Endothelial cell of umbilical vein (primary cell): ENCODE measurements around the gene TREM2. TPM values are rescaled to one million over a fixed set of nuclear protein-coding genes. Genes with fewer than 3 reads are reported as not detected.
"Not testable (repeated sequence)": the region's sequence is repeated elsewhere in the genome, so short reads cannot be mapped to it uniquely, and the experiment has no call there.

Experiments
- BruUV-seq: library from RNA; stranded (reverse); fragments of 400-500 nt; replicated peaks from 2 replicates; lab custom pipeline; 2021; lab: Mats Ljungman, UMichigan
- CTCF ChIA-PET: fragments of 300-600, 350-600 bp; sonication (Branson Sonifier 250); formaldehyde crosslinking; loops from one replicate; lab custom pipeline; 2021; ENCODE audit warnings: antibody characterized with exemption, inconsistent platforms; lab: Charles Lee
- POLR2A ChIA-PET: fragments of 300-600, 350-600 bp; sonication (Branson Sonifier 250); formaldehyde crosslinking; loops from one replicate; lab custom pipeline; 2021; ENCODE audit warnings: antibody characterized with exemption, inconsistent platforms; lab: Charles Lee
- DNase-seq: peaks from one replicate; pipeline ENCODE4 v3.0.0-alpha.2; 2011; ENCODE audit warnings: low read depth, low spot score
- FAIRE-seq: peaks from 2 replicates; lab custom pipeline; 2011; peaks lifted over from hg19 to GRCh38; lab: Jason Lieb, UNC
- H2AFZ ChIP-seq: 2 replicates; pipeline ENCODE4 v1.6.0; 2012; ENCODE audit warnings: low read depth, low read length, control low read depth, inconsistent platforms
- H3K27ac ChIP-seq: 2 replicates; pipeline ENCODE4 v1.5.1; 2011; ENCODE audit warnings: low read depth, mild to moderate bottlenecking, control low read depth, low read length, moderate library complexity; ENCODE audit not compliant: insufficient read depth
- H3K27me3 ChIP-seq, 2 experiments: 2 replicates each; pipeline versions ENCODE4 v1.6.0 to v1.6.1; 2011; ENCODE audit warnings: low read length in 2 of 2, mixed read lengths in 1 of 2; ENCODE audit not compliant: control insufficient read depth in 2 of 2, insufficient read depth in 2 of 2
- H3K36me3 ChIP-seq, 2 experiments: 2 replicates in 1 of 2; 3 replicates in 1 of 2; pipeline ENCODE4 v1.5.1; 2011; ENCODE audit warnings: low read length in 2 of 2, mild to moderate bottlenecking in 1 of 2, moderate library complexity in 1 of 2; ENCODE audit not compliant: control insufficient read depth in 2 of 2, insufficient read depth in 2 of 2; ENCODE audit errors: extremely low read depth in 1 of 2
- H3K4me1 ChIP-seq: 3 replicates; pipeline ENCODE4 v1.5.1; 2011; ENCODE audit warnings: mild to moderate bottlenecking, low read length; ENCODE audit not compliant: control insufficient read depth, insufficient read depth; ENCODE audit errors: extremely low read depth
- H3K4me2 ChIP-seq: 2 replicates; pipeline ENCODE4 v1.6.1; 2011; ENCODE audit warnings: low read length, control low read depth, mixed read lengths; ENCODE audit not compliant: insufficient read depth
- H3K4me3 ChIP-seq, 3 experiments: fragments of 200-600 bp in 1 of 3; sonication (generic), shearing (Covaris generic) in 1 of 3; replicated peaks in 1 of 3; 2 replicates each; pipeline ENCODE4 v1.5.1; 2011 to 2016; ENCODE audit warnings: control low read depth in 3 of 3, low read length in 3 of 3, mild to moderate bottlenecking in 2 of 3, inconsistent platforms in 1 of 3, low read depth in 1 of 3, moderate library complexity in 1 of 3; ENCODE audit not compliant: insufficient read depth in 1 of 3
- H3K79me2 ChIP-seq: 2 replicates; pipeline ENCODE4 v1.6.0; 2012; ENCODE audit warnings: low read length, inconsistent platforms; ENCODE audit not compliant: control insufficient read depth, insufficient read depth
- H3K9ac ChIP-seq: replicated peaks from 2 replicates; pipeline ENCODE3; 2011; ENCODE audit warnings: low read length, control low read depth; ENCODE audit not compliant: insufficient read depth; ENCODE audit errors: extremely low read depth
- H3K9me1 ChIP-seq: replicated peaks from 3 replicates; pipeline ENCODE4 v1.6.0; 2011; ENCODE audit warnings: mild to moderate bottlenecking, low read length; ENCODE audit not compliant: control insufficient read depth, insufficient read depth; ENCODE audit errors: extremely low read depth
- H3K9me3 ChIP-seq: replicated peaks from 2 replicates; pipeline ENCODE4 v1.5.1; 2012; ENCODE audit warnings: low read length, inconsistent platforms; ENCODE audit not compliant: control insufficient read depth, insufficient read depth
- H4K20me1 ChIP-seq: replicated peaks from 2 replicates; pipeline ENCODE3; 2011; ENCODE audit warnings: mild to moderate bottlenecking, low read length; ENCODE audit not compliant: control insufficient read depth, insufficient read depth; ENCODE audit errors: extremely low read depth
- EZH2 ChIP-seq: IDR thresholded peaks from 2 replicates; pipeline ENCODE4 v1.6.1; 2012; ENCODE audit warnings: borderline replicate concordance, low read depth, mild to moderate bottlenecking, moderate library complexity, low read length, inconsistent platforms; ENCODE audit not compliant: severe bottlenecking
- FOS ChIP-seq: IDR thresholded peaks from 2 replicates; pipeline ENCODE4 v1.6.1; 2011; ENCODE audit warnings: mild to moderate bottlenecking, low read length, moderate library complexity, borderline replicate concordance; ENCODE audit not compliant: insufficient read depth
- GATA2 ChIP-seq: IDR thresholded peaks from 2 replicates; pipeline ENCODE4 v1.7.0; 2011; ENCODE audit warnings: low read depth, mild to moderate bottlenecking, moderate library complexity, mixed read lengths, low read length; ENCODE audit not compliant: insufficient read length, insufficient read depth
- JUN ChIP-seq: IDR thresholded peaks from 2 replicates; pipeline ENCODE4 v1.6.1; 2011; ENCODE audit warnings: borderline replicate concordance, low read depth; ENCODE audit not compliant: insufficient read length, insufficient read depth
- MAX ChIP-seq: IDR thresholded peaks from 2 replicates; pipeline ENCODE4 v1.6.1; 2011; ENCODE audit not compliant: insufficient read depth, insufficient read length
- MYC ChIP-seq: IDR thresholded peaks from one replicate; pipeline ENCODE4 v1.6.1; 2011; ENCODE audit warnings: mild to moderate bottlenecking, low read depth, low read length
- POLR2A ChIP-seq: IDR thresholded peaks from 2 replicates; pipeline ENCODE4 v1.6.1; 2012; ENCODE audit warnings: low read depth, mild to moderate bottlenecking, control low read depth, low read length
- POLR2AphosphoS5 ChIP-seq: IDR thresholded peaks from 2 replicates; pipeline ENCODE4 v1.6.1; 2012; ENCODE audit warnings: low read depth, mild to moderate bottlenecking, control low read depth, low read length, moderate library complexity; ENCODE audit not compliant: insufficient read depth
- dilution Hi-C: fragments of 300-500 bp; cut with MboI; formaldehyde crosslinking; loops from one replicate; pipeline ENCODE4 v1.15.0; 2019; ENCODE audit warnings: low sequenced_read_pairs; ENCODE audit not compliant: extremely low pct_ligation_motif_present
- intact Hi-C: fragments of 100-400 bp; cut with micrococcal nuclease; formaldehyde crosslinking; loops from one replicate; pipeline ENCODE4 v1.10.0; 2022
- polyA plus RNA-seq, 4 experiments: library from polyadenylated mRNA; depleted of rRNA in 3 of 4; stranded (reverse) in 3 of 4; unstranded in 1 of 4; fragments of >200 nt; gene quantifications; 2 replicates each; pipeline versions ENCODE4 v1.2.1 to v1.2.3, GENCODE V29; 2011 to 2012; ENCODE audit warnings: missing spikeins in 1 of 4
- total RNA-seq: library from RNA; stranded (reverse); gene quantifications from 2 replicates; pipeline ENCODE4 v1.2.3, GENCODE V29; 2021
- TF ChIP-seq, protein P1 (sequence below), 2 donors: IDR thresholded peaks; 1 replicate in 1 of 2; 2 replicates in 1 of 2; pipeline ENCODE4 v1.5.1; 2011; ENCODE audit warnings: low read length in 2 of 2, mild to moderate bottlenecking in 2 of 2, moderate library complexity in 2 of 2, control low read depth in 1 of 2, inconsistent platforms in 1 of 2, low read depth in 1 of 2; ENCODE audit not compliant: insufficient read depth in 1 of 2; ENCODE audit errors: extremely low read depth in 1 of 2

Gene TREM2
- total and polyA plus RNA-seq, 2 donors (not counting 3 experiments of a cell fraction or from before 2014, with no cell fraction given), result not detected

DNA sequence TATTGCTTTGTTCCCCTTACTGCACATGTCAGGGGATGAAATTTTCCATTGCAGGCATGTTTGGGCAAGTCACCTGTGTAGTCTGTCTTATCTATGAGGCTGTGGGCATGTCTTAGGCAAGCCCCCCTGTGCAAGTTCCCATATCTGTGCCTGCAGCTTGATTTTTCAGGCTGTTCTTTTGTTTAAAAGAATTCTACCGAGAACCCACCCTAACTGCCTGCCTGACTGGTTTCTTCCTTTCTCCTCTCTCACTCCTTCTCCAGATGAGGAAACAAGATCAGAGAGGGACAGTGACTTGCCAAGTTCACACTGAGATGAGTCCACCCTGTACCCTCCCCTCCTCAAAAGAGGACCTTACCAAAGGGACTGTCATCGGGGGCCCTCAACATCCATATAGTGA lies 27.1 kb upstream of the TREM2 start:
- ChIA-PET CTCF (interaction anchor here (2.7 kb wide), 1 partner anchor 8 kb away, joined by 23 read pairs; no protein-coding TSS in a partner anchor), POLR2A (no interaction called here)
- Histone ChIP-seq H3K9ac (no peak overlapping the region), H3K9me1 (no peaks in the 10 kb centered on the region), H3K4me3 (no peak overlapping the region), H3K79me2 (no peaks in the 10 kb centered on the region), H2AFZ (no peak overlapping the region), H3K27me3 (no peaks in the 10 kb centered on the region), H4K20me1 (no peaks in the 10 kb centered on the region), H3K4me2 (no peak overlapping the region), H3K4me1 (no peaks in the 10 kb centered on the region), H3K9me3 (no peaks in the 10 kb centered on the region), H3K27ac (no peak overlapping the region), H3K36me3 (no peaks in the 10 kb centered on the region)
- BruUV-seq, result no TSS peak
- dilution Hi-C loops (no loop called here), intact Hi-C loops (loop anchor here (2.0 kb wide), 1 partner anchor 129 kb away; no protein-coding TSS in a partner anchor)
- no peak for DNase-seq
- no peak for FAIRE-seq
- TF ChIP-seq MYC (no peak), JUN (no peak), FOS (no peak), MAX (no peak), EZH2 (no peak), POLR2AphosphoS5 (no peak), GATA2 (no peak), POLR2A (no peak)
- TF ChIP-seq, protein P1, sequence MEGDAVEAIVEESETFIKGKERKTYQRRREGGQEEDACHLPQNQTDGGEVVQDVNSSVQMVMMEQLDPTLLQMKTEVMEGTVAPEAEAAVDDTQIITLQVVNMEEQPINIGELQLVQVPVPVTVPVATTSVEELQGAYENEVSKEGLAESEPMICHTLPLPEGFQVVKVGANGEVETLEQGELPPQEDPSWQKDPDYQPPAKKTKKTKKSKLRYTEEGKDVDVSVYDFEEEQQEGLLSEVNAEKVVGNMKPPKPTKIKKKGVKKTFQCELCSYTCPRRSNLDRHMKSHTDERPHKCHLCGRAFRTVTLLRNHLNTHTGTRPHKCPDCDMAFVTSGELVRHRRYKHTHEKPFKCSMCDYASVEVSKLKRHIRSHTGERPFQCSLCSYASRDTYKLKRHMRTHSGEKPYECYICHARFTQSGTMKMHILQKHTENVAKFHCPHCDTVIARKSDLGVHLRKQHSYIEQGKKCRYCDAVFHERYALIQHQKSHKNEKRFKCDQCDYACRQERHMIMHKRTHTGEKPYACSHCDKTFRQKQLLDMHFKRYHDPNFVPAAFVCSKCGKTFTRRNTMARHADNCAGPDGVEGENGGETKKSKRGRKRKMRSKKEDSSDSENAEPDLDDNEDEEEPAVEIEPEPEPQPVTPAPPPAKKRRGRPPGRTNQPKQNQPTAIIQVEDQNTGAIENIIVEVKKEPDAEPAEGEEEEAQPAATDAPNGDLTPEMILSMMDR (IDR thresholded peaks at IDR 0.05; ENCODE audit: extremely low read depth in 1 of 2, insufficient read depth in 1 of 2, low read depth in 1 of 2, low read length in 2 of 2), result no peak

GRCh38 chr6:41189046-41189445 lies 26.1 kb upstream of the TREM2 start:
- H3K4me1 ChIP-seq, H3K4me2 ChIP-seq, H3K79me2 ChIP-seq, DNase-seq, BruUV-seq, H3K4me3 ChIP-seq, H3K9ac ChIP-seq, H3K27me3 ChIP-seq, H3K27ac ChIP-seq, CTCF ChIA-PET, intact Hi-C loops, POLR2A ChIA-PET, dilution Hi-C loops, H3K9me3 ChIP-seq, H2AFZ ChIP-seq, H3K9me1 ChIP-seq, FAIRE-seq, H4K20me1 ChIP-seq, H3K36me3 ChIP-seq: not testable (repeated sequence)
